GM04503 (cell line): Measurements from ENCODE around the gene CACNB1.

Experiments used
- DNase-seq: peaks from one replicate; pipeline ENCODE4 v3.0.0-alpha.2; 2012; ENCODE audit warnings: low read depth

The CACNB1 gene

GRCh38 chr17:39200957-39201510, 3.6 kb upstream of the CACNB1 start:
- no peak for DNase-seq

- no peak for DNase-seq
These were observed 2.8 kb upstream of the CACNB1 start, which contains the start of gene RPL19 for GRCh38 chr17:39200070-39200879. TSS of gene RPL19 (plus strand) at chr17:39200283. CDS start at chr17:39200345, 62 bp downstream.

- peak; percentile 69 for DNase-seq
These were observed 2.3 kb upstream of the CACNB1 start for GRCh38 chr17:39199820-39200069.

- no peak for DNase-seq
These were observed 707 bp upstream of the CACNB1 start for GRCh38 chr17:39198186-39198566.

- no peak for DNase-seq
These were observed 619 bp downstream of the CACNB1 start for GRCh38 chr17:39196808-39197291.

- DNase-seq = no peak
These were observed 1.1 kb downstream of the CACNB1 start for GRCh38 chr17:39196241-39196807.

- no peak for DNase-seq
These were observed 1.8 kb downstream of the CACNB1 start for GRCh38 chr17:39195568-39196160.

- DNase-seq = no peak
These were observed 2.4 kb downstream of the CACNB1 start for GRCh38 chr17:39194985-39195524.

GRCh38 chr17:39194089-39194984, 3.1 kb downstream of the CACNB1 start:
- no peak for DNase-seq

- no peak for DNase-seq
These were observed 4.1 kb downstream of the CACNB1 start for GRCh38 chr17:39193346-39193745.

- no peak for DNase-seq
These were observed 4.6 kb downstream of the CACNB1 start for GRCh38 chr17:39192901-39193300.

GRCh38 chr17:39191750-39192510, 5.5 kb downstream of the CACNB1 start:
- DNase-seq = no peak

GRCh38 chr17:39187152-39187830, 10.2 kb downstream of the CACNB1 start:
- no peak for DNase-seq

- DNase-seq = no peak
These were observed 10.9 kb downstream of the CACNB1 start for GRCh38 chr17:39186481-39187002.

- no peak for DNase-seq
These were observed 13.7 kb downstream of the CACNB1 start for GRCh38 chr17:39183720-39184119.

- no peak for DNase-seq
These were observed 14.4 kb downstream of the CACNB1 start for GRCh38 chr17:39183045-39183444.

- no peak for DNase-seq
These were observed 16.2 kb downstream of the CACNB1 start for GRCh38 chr17:39181303-39181702.

GRCh38 chr17:39178536-39178935, 18.9 kb downstream of the CACNB1 start:
- DNase-seq = no peak

- DNase-seq = no peak
These were observed 20.2 kb downstream of the CACNB1 start for GRCh38 chr17:39177256-39177655.

GRCh38 chr17:39175695-39176093, 21.8 kb downstream of the CACNB1 start:
- no peak for DNase-seq
